ENCODE data around the gene FAM120B. TPM values are rescaled to one million over a fixed set of nuclear protein-coding genes. Genes with fewer than 3 reads are reported as not detected.

FAM120B gene
- total RNA-seq, 1 experiment from 2014 or later, result 16.7 TPM

GRCh38 chr6:170372380-170373325, 66.1 kb downstream of the FAM120B start:
- H3K9me3 ChIP-seq (ENCODE audit: control insufficient read depth, low read depth, low read length), result no peaks in the 10 kb centered on the region
- no peak overlapping the region for H2BK120ac ChIP-seq (ENCODE audit: low read depth, low read length, poor library complexity, severe bottlenecking)
- no peaks in the 10 kb centered on the region for H3K79me2 ChIP-seq (ENCODE audit: insufficient read depth, low read length)
- H4K5ac ChIP-seq (ENCODE audit: insufficient read length, low read depth, low read length), result no peak overlapping the region
- H3K4ac ChIP-seq (ENCODE audit: low read depth, low read length), result no peak overlapping the region
- H2BK15ac ChIP-seq (ENCODE audit: low read depth, low read length), result no peak overlapping the region
- no peaks in the 10 kb centered on the region for H4K20me1 ChIP-seq (ENCODE audit: control insufficient read depth, insufficient read depth, insufficient read length)
- H3K9ac ChIP-seq (ENCODE audit: extremely low read depth, insufficient read length, low read length), result no peak overlapping the region
- no peak for DNase-seq
- H3K4me2 ChIP-seq (ENCODE audit: insufficient read depth, insufficient read length, low read length), result no peak overlapping the region
- H3K9me3 Mint-ChIP-seq, result no peaks in the 10 kb centered on the region
- no peaks in the 10 kb centered on the region for H3K27me3 Mint-ChIP-seq (ENCODE audit: low read depth)
- no peak overlapping the region for H2BK20ac ChIP-seq (ENCODE audit: low read depth, low read length, poor library complexity, severe bottlenecking)
- no peaks in the 10 kb centered on the region for H3K79me1 ChIP-seq (ENCODE audit: insufficient read depth, low read depth, low read length, poor library complexity, severe bottlenecking)
- H3K4me3 Mint-ChIP-seq, result no peak overlapping the region
- no peak overlapping the region for H3K56ac ChIP-seq (ENCODE audit: insufficient read length, low read depth, low read length)
- H3K27ac ChIP-seq (ENCODE audit: insufficient read length, low read depth, low read length), result no peak overlapping the region
- H3K14ac ChIP-seq (ENCODE audit: insufficient read depth, low read length), result no peak overlapping the region
- H3T11ph ChIP-seq (ENCODE audit: low read length), result no peak overlapping the region
- H4K91ac ChIP-seq (ENCODE audit: insufficient read length, low read depth, low read length), result no peak overlapping the region
- no peak overlapping the region for H2BK5ac ChIP-seq (ENCODE audit: insufficient read length, low read length)
- no peak overlapping the region for H2AK5ac ChIP-seq (ENCODE audit: insufficient read length, low read length)
- no CpG with 5 or more reads among the region's 11 CpGs for WGBS (ENCODE audit: extremely low coverage, insufficient read length, low lambda C conversion rate)
- no peak overlapping the region for H2AFZ ChIP-seq (ENCODE audit: low read length)
- H3K27ac Mint-ChIP-seq, result peak overlapping the region in 1 of 3 experiments; percentile 67; a peak in 2 of 7 replicates
- H3K4me1 Mint-ChIP-seq, result peaks cover 16 to 23% of the 10 kb centered on the region in 2 experiments
- no peak overlapping the region for H3K18ac ChIP-seq (ENCODE audit: insufficient read length, low read depth, low read length)
- H4K8ac ChIP-seq (replicated peaks; ENCODE audit: insufficient read length, low read depth, low read length), result no peak overlapping the region
- no peak for TF ChIP-seq CTCF (conservative IDR thresholded peaks at IDR 0.05)
- no peak overlapping the region for H2BK12ac ChIP-seq (ENCODE audit: insufficient read length, low read depth, low read length)
- H3K23me2 ChIP-seq (ENCODE audit: insufficient read length, low read depth, low read length, poor library complexity, severe bottlenecking), result no peaks in the 10 kb centered on the region
- no peaks in the 10 kb centered on the region for H3K27me3 ChIP-seq (ENCODE audit: insufficient read depth, low read length)
- no peaks in the 10 kb centered on the region; a peak in 2 of 7 replicates for H3K36me3 Mint-ChIP-seq (ENCODE audit: insufficient read depth in 1 of 3, low read depth in 3 of 3)
- no peak overlapping the region for H3K23ac ChIP-seq (ENCODE audit: insufficient read length, low read depth, low read length)
- H3K4me1 ChIP-seq (ENCODE audit: insufficient read depth, low read length), result no peaks in the 10 kb centered on the region

Measured in H9 (cell line).